ENCODE data around the gene GNAI2. TPM values are rescaled to one million over a fixed set of nuclear protein-coding genes. Genes with fewer than 3 reads are reported as not detected.
"Not testable (repeated sequence)": the region's sequence is repeated elsewhere in the genome, so short reads cannot be mapped to it uniquely, and the experiment has no call there.

The GNAI2 gene
- total RNA-seq, 2 donors from 2014 or later: 331 to 413 TPM

DNA sequence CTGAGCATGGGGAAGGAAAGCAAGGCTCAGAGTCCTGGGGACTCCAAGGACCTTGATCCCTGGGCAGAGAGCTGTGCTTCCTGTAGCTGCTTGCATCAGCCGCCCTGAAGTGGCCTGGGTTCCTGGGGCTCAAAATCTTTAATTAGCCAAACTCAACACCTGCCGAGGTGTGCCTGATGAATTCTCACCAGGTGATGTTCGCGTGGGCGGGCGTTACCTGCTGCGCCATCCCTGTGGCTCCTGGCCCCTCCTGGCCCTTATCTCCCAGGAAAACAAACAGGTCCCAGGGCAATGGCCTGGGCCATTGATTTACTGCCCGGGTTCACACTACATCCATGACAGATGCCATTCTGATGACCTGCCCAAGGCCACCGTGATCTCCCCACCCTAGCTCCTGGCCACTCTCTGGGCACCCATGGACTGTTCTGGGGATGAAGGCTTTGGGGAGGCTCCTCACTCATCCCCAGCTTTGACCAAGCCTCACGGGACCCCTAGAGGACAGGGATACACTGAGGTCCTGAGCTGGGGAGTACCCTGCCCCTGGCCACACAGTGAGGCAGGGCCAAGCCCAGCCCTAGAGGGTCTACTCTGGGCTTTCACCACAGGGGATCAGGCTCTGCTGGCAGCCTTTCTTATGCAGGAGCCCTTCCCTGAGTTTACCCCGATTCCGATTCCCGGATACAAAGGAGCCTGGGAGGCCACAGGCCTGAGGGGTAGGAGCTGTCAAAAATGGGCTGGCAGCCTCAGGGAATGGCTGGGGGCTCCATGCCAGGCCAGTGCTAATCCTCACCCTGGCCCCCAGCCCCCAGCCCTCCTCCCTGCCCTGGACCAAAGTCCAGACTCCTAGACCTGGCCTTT, 25.3 kb upstream of the GNAI2 start:
- no peak overlapping the region for H3K27ac Mint-ChIP-seq
- peaks cover 0 to 6% of the 10 kb centered on the region in 2 donors for H3K4me1 Mint-ChIP-seq (ENCODE audit: low read depth in 2 of 2)
- no peaks in the 10 kb centered on the region for H3K36me3 Mint-ChIP-seq
- H3K4me3 Mint-ChIP-seq: no peak overlapping the region
- peaks cover 4 to 16% of the 10 kb centered on the region in 2 donors for H3K27me3 Mint-ChIP-seq
- DNase-seq (ENCODE audit: low spot score) (no peak), ATAC-seq (no peak)
- H3K9me3 Mint-ChIP-seq: no peaks in the 10 kb centered on the region

DNA sequence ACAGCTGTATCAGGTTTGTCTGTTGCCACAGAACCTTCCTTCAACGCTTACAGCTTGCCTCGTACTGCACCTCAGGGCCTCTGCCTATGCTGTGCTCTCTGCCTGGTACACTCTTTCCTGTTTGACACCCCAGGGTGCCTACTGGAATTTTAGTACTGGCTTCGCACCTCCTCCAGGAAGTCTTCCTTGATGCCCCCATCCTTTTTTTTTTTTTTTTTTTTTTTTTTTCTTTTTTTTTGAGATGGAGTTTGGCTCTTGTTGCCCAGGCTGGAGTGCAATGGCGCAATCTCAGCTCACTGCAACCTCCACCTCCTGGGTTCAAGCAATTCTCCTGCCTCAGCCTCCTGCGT, 24.7 kb upstream of the GNAI2 start:
- ATAC-seq; H3K4me3 Mint-ChIP-seq; H3K4me1 Mint-ChIP-seq (ENCODE audit: low read depth in 2 of 2); H3K36me3 Mint-ChIP-seq; H3K9me3 Mint-ChIP-seq; H3K27ac Mint-ChIP-seq; DNase-seq (ENCODE audit: low spot score): not testable (repeated sequence)
- H3K27me3 Mint-ChIP-seq: peaks cover 4 to 14% of the 10 kb centered on the region in 2 donors

DNA sequence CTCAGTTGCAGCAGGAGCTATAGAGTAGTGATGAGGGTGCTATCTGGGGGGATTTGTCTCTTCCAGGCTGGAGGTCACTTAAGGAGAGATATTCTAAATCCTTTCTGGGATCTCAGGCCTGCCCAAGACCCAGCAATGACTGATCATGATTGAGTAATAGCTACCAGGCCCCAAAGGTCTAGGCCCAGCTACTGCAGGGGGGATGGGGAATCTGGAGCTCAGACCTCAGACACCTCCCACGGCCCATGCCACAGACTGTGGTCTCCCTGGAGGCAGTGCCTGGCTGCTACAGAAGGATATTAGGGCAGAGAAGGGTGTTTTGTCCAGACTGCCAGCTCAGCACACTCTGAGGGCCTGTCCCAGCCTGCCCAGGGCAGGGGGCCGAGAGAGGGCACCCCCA, 24.1 kb upstream of the GNAI2 start:
- no peaks in the 10 kb centered on the region for H3K36me3 Mint-ChIP-seq
- peaks cover 0 to 6% of the 10 kb centered on the region in 2 donors for H3K4me1 Mint-ChIP-seq (ENCODE audit: low read depth in 2 of 2)
- H3K9me3 Mint-ChIP-seq: no peaks in the 10 kb centered on the region
- ATAC-seq (peak; percentile 54 to 81), DNase-seq (ENCODE audit: low spot score) (no peak)
- H3K27ac Mint-ChIP-seq: no peak overlapping the region
- no peak overlapping the region for H3K4me3 Mint-ChIP-seq
- peaks cover 4 to 8% of the 10 kb centered on the region in 2 donors for H3K27me3 Mint-ChIP-seq

DNA sequence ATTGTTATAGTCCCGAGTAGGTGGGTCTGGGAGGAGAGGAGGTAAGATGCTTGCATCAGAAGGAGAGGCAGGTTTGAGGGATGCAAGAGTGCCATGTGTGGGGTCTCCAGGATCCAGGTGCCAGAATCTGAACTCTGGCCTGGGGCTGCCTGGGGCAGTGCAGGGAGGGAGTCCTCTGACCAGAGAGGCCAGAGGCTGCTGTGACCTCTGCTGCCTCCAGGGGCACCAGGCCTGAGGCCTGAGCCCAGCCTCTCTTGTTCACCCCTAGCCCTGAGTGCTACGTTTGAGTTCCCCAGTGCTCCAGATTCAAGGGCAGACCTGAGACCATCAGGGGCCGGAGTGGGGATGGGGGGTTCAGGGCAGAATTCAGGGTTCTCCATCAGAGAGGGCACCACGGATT, 23.5 kb upstream of the GNAI2 start:
- Mint-ChIP-seq H3K4me1 (ENCODE audit: low read depth in 2 of 2) (peaks cover 0 to 6% of the 10 kb centered on the region in 2 donors), H3K27ac (no peak overlapping the region), H3K36me3 (no peaks in the 10 kb centered on the region), H3K9me3 (no peaks in the 10 kb centered on the region), H3K4me3 (no peak overlapping the region), H3K27me3 (peaks cover 4 to 8% of the 10 kb centered on the region in 2 donors)
- ATAC-seq: no peak
- no peak for DNase-seq (ENCODE audit: low spot score)

DNA sequence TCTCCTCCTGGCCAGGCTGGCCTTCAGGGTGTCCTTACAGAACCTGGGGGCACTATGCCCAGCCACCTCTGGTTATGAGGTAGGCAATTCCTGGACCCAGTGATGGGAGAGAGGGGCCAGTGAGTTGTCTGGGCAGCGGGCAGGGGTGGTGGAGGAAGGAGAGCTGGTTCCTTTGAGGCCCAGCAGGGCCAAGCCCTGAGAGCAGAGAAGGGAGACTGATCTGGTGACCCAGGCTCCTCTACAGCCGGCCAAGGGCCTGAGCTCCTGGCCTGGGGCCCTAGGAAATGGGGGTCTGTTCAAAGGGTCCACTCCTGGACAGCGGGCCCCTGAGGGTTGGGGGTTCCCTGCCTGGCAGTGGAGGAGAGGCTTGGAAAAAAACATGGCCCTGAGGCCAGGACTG, 23.0 kb upstream of the GNAI2 start:
- peaks cover 0 to 6% of the 10 kb centered on the region in 2 donors for H3K4me1 Mint-ChIP-seq (ENCODE audit: low read depth in 2 of 2)
- no peak overlapping the region for H3K27ac Mint-ChIP-seq
- ATAC-seq (no peak), DNase-seq (ENCODE audit: low spot score) (no peak)
- no peak overlapping the region for H3K4me3 Mint-ChIP-seq
- no peaks in the 10 kb centered on the region for H3K36me3 Mint-ChIP-seq
- H3K9me3 Mint-ChIP-seq: no peaks in the 10 kb centered on the region
- peaks cover 4 to 8% of the 10 kb centered on the region in 2 donors for H3K27me3 Mint-ChIP-seq

DNA sequence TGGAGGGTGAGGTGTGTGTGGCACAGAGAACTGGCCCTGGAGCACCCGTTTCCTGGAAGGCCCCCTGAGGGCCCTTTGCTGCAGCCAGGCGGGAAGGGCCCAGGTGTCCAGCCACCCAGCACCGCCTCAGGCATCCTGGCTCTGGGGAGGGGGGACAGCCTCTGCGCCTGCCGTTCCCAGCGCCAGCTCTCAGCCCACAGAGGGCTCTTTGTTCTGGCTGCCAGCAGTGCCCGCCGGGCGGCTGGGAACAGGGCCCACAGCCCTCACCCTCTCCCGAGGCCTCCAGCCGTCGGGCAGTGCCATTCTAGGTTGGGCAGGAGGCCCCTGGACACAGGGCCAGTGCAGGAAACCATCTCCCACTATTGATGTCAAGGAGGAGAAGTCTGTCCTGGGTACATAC, 22.6 kb upstream of the GNAI2 start:
- H3K27me3 Mint-ChIP-seq: peaks cover 3 to 6% of the 10 kb centered on the region in 2 donors
- H3K4me3 Mint-ChIP-seq: no peak overlapping the region
- no peak for ATAC-seq
- H3K9me3 Mint-ChIP-seq: no peaks in the 10 kb centered on the region
- DNase-seq (ENCODE audit: low spot score): no peak
- no peak overlapping the region for H3K27ac Mint-ChIP-seq
- no peaks in the 10 kb centered on the region for H3K36me3 Mint-ChIP-seq
- H3K4me1 Mint-ChIP-seq (ENCODE audit: low read depth in 2 of 2): peaks cover 0 to 6% of the 10 kb centered on the region in 2 donors

DNA sequence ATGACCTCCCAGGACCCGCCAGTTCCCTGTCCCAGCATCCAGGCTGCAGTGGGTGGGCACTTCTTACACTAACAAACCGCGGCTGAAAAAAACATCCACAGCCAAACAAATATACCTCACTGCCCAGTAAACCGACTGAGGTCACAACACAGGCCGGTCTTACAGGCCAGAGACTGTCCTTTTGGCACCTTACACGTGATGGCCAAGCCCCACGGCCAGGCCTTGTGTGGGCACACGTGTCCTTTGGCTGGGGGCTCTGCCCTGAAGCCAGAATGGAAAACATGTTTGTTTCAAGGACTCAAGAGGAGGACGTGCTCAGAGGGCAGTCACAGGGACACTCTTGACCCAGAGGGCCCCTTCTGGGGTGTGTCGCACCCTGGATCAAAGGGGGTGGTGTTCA, 21.2 kb upstream of the GNAI2 start:
- Mint-ChIP-seq H3K27ac (no peak overlapping the region), H3K4me3 (no peak overlapping the region)

DNA sequence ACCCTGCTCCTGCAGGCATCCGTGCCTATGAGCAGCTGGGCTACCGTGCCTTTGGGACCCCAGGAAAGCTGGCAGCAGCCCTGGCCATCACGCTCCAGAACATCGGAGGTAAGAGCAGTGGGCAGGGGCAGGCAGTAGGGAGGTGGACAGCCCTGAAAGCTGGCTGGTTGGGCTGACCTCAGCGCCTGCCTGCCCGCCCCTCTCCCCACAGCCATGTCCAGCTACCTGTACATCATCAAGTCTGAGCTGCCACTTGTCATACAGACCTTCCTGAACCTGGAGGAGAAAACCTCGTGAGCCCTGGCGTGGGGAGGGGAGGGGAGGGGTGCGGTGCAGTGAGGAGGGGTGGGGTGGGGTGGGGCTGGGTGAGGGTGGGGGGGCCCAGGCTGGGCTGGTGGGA, 20.5 kb upstream of the GNAI2 start:
- Mint-ChIP-seq H3K36me3 (no peaks in the 10 kb centered on the region), H3K4me3 (no peak overlapping the region), H3K27ac (no peak overlapping the region), H3K4me1 (ENCODE audit: low read depth in 2 of 2) (peaks cover 0 to 6% of the 10 kb centered on the region in 2 donors), H3K9me3 (no peaks in the 10 kb centered on the region), H3K27me3 (no peaks in the 10 kb centered on the region)
- DNase-seq (ENCODE audit: low spot score) (no peak), ATAC-seq (no peak)

More for the DNA sequence above, 21.2 kb upstream of the GNAI2 start:
- H3K4me1 Mint-ChIP-seq (ENCODE audit: low read depth in 2 of 2): peaks cover 0 to 6% of the 10 kb centered on the region in 2 donors
- H3K36me3 Mint-ChIP-seq: no peaks in the 10 kb centered on the region
- no peaks in the 10 kb centered on the region for H3K27me3 Mint-ChIP-seq
- ATAC-seq (no peak), DNase-seq (ENCODE audit: low spot score) (no peak)
- H3K9me3 Mint-ChIP-seq: no peaks in the 10 kb centered on the region

DNA sequence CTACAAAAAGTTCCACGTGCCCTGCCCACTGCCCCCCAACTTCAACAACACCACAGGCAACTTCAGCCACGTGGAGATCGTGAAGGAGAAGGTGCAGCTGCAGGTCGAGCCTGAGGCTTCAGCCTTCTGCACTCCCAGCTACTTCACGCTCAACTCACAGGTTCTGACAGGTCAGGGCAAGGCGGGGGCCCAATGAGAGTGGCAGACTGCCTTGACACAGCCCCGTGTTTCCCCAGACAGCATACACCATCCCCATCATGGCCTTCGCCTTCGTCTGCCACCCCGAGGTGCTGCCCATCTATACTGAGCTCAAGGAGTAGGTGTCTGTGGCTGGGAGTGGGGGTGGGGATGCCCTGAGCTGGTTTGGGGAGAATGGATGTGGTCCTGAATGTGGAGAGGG, 18.3 kb upstream of the GNAI2 start:
- no peak for ATAC-seq
- no peaks in the 10 kb centered on the region for H3K27me3 Mint-ChIP-seq
- H3K4me3 Mint-ChIP-seq: no peak overlapping the region
- no peaks in the 10 kb centered on the region for H3K36me3 Mint-ChIP-seq
- DNase-seq (ENCODE audit: low spot score): no peak
- no peak overlapping the region for H3K27ac Mint-ChIP-seq
- no peaks in the 10 kb centered on the region for H3K4me1 Mint-ChIP-seq (ENCODE audit: low read depth in 2 of 2)
- no peaks in the 10 kb centered on the region for H3K9me3 Mint-ChIP-seq

DNA sequence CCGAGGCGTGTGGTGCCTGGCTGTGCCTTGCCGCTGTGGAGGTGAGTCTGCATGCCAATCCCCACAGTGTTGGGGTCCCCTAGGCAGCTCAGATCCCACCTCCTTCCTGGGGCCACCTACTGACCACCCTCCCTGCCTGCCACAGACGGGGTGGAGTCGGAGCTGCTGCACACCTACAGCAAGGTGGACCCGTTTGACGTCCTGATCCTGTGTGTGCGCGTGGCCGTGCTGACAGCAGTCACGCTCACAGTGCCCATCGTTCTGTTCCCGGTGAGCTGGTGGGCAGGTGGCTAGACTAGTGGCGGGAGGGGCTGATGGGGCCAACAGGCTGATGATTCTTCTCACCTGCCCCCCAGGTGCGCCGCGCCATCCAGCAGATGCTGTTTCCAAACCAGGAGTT, 17.6 kb upstream of the GNAI2 start:
- Mint-ChIP-seq H3K9me3 (no peaks in the 10 kb centered on the region), H3K27me3 (no peaks in the 10 kb centered on the region), H3K4me1 (ENCODE audit: low read depth in 2 of 2) (no peaks in the 10 kb centered on the region), H3K36me3 (no peaks in the 10 kb centered on the region), H3K27ac (no peak overlapping the region), H3K4me3 (no peak overlapping the region)
- DNase-seq (ENCODE audit: low spot score): no peak
- ATAC-seq: no peak

DNA sequence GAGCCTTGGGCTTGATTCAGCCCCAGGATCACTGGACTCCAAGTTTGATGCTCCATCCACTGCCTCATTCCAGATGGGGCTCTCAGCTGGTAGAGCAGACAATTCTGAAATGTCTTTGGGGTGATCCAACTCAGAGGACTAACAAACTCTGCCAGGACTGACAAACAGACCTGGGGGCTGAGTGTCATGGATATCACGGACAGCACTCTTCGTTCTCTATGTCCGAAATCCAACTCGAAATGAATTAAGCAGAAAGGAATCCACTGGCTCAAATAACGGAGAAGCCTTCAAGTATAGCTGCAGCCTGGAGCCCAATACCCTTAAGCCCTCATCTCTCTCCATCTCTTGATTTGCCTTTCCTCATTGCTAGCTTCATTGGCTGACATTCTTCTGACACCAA, 16.7 kb upstream of the GNAI2 start:
- DNase-seq (ENCODE audit: low spot score): no peak
- peaks cover 0 to 2% of the 10 kb centered on the region in 2 donors for H3K27me3 Mint-ChIP-seq
- no peak for ATAC-seq
- no peak overlapping the region for H3K4me3 Mint-ChIP-seq
- no peaks in the 10 kb centered on the region for H3K4me1 Mint-ChIP-seq (ENCODE audit: low read depth in 2 of 2)
- H3K27ac Mint-ChIP-seq: no peak overlapping the region
- H3K9me3 Mint-ChIP-seq: no peaks in the 10 kb centered on the region
- H3K36me3 Mint-ChIP-seq: no peaks in the 10 kb centered on the region

DNA sequence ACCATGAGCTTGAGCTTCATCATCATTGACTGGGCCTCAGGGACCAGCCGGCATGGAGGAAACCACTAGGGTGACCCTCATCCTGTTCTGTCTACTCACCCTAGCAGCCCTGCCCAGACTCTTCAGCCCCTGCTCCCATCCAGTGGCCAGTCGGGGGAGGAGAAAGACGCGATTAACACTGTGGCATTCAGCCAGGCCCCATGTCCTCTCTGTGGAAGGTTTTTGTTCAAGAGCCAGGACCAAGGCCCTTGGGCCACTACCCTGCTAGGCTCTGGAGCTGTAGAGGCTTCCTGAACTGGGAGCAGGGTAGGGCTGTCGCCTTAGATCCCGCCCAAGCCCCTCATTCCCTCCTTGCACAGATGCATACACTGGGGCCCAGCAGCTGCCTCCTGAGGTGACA, 15.9 kb upstream of the GNAI2 start:
- ATAC-seq (no peak), DNase-seq (ENCODE audit: low spot score) (no peak)
- no peaks in the 10 kb centered on the region for H3K36me3 Mint-ChIP-seq
- H3K4me3 Mint-ChIP-seq: no peak overlapping the region
- no peaks in the 10 kb centered on the region for H3K9me3 Mint-ChIP-seq
- peaks cover 2 to 7% of the 10 kb centered on the region in 2 donors for H3K27me3 Mint-ChIP-seq
- no peak overlapping the region for H3K27ac Mint-ChIP-seq
- peaks cover 4 to 6% of the 10 kb centered on the region in 2 donors for H3K4me1 Mint-ChIP-seq (ENCODE audit: low read depth in 2 of 2)

DNA sequence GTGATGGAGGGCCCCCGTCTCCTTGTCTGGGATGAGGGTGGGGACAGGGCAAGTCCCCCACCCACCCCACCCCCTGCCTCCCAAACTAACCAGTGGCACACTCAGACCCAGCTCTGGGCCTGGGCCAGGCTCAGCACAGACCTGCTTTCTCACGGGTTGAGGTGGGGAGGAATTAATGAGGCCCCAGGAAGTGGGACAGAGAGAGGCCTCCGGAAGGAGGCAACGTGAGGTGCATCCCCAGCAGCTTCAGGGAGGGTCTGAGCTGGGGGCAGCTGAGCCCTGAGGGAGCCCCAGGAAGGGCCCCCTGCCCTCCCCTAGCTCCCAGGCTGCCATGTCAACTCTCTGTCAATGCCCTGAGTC, 15.0 kb upstream of the GNAI2 start:
- DNase-seq (ENCODE audit: low spot score) (no peak), ATAC-seq (no peak)
- H3K4me3 Mint-ChIP-seq: no peak overlapping the region
- no peak overlapping the region for H3K27ac Mint-ChIP-seq
- H3K27me3 Mint-ChIP-seq: peaks cover 2 to 8% of the 10 kb centered on the region in 2 donors
- no peaks in the 10 kb centered on the region for H3K36me3 Mint-ChIP-seq
- no peaks in the 10 kb centered on the region for H3K9me3 Mint-ChIP-seq
- H3K4me1 Mint-ChIP-seq (ENCODE audit: low read depth in 2 of 2): peaks cover 6 to 10% of the 10 kb centered on the region in 2 donors

DNA sequence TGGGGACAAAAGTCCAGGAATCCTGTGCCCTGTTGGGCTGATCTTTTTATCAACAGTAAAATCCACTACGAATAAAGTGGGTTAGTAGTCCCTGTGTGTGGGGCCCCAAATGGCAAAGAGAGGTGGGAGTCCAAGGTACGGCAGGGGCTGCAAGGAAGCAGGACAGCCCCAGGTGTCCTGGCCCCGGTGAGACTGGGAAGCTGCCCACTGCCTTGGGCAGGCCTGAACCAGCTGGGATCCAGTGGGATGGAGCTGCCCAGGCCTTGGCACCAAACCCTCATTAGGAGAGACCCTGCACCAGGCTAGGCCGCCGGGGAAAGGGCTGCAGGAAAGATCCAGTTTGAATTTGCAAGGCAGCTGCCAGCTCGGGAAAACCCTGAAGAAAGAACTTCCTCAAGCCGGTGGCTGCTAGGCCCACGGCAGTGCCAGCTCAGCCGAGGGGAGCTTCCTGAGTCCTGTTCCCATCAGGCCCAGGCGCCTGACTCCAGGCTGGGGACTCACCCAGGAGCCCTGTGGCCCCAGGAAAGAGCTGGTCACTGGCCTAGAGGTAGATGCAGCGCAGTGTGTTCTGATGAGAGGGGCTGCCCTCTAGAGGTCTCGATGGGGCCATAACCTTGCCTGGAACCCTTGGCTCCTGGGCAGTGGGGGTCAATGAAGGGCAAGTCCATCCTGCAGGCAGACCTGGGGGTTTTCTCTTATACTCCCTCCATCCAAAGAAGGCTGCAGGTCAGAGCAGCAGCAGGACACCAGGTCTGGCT, 14.4 kb upstream of the GNAI2 start:
- H3K4me1 Mint-ChIP-seq (ENCODE audit: low read depth in 2 of 2): peaks cover 8 to 11% of the 10 kb centered on the region in 2 donors
- DNase-seq (ENCODE audit: low spot score) (no peak), ATAC-seq (no peak)
- H3K9me3 Mint-ChIP-seq: no peaks in the 10 kb centered on the region
- H3K27me3 Mint-ChIP-seq: peaks cover 2 to 8% of the 10 kb centered on the region in 2 donors
- no peak overlapping the region for H3K27ac Mint-ChIP-seq
- H3K36me3 Mint-ChIP-seq: no peaks in the 10 kb centered on the region
- H3K4me3 Mint-ChIP-seq: no peak overlapping the region
